Stomach smooth muscle (tissue), 2 donors: Measurements from ENCODE around the gene UBL7.

Source experiments
- H3K27ac ChIP-seq: one replicate; pipeline ENCODE4 v1.7.0; 2013; ENCODE audit warnings: mild to moderate bottlenecking, low read length, inconsistent platforms
- H3K27me3 ChIP-seq, 2 donors: one replicate each; pipeline ENCODE4 v1.7.0; 2013; ENCODE audit warnings: low read length in 2 of 2; ENCODE audit not compliant: insufficient read depth in 2 of 2, control insufficient read depth in 1 of 2
- H3K36me3 ChIP-seq, 2 donors: one replicate each; pipeline ENCODE4 v1.7.0; 2013; ENCODE audit warnings: low read length in 2 of 2; ENCODE audit not compliant: control insufficient read depth in 2 of 2, insufficient read depth in 2 of 2
- H3K4me1 ChIP-seq: one replicate; pipeline ENCODE4 v1.7.0; 2013; ENCODE audit warnings: low read length; ENCODE audit not compliant: control insufficient read depth, insufficient read depth
- H3K4me3 ChIP-seq, 2 donors: one replicate each; pipeline ENCODE4 v1.7.0; 2013; ENCODE audit warnings: low read length in 2 of 2
- H3K9ac ChIP-seq, 2 donors: one replicate each; pipeline ENCODE4 v1.7.0; 2013; ENCODE audit warnings: low read length in 2 of 2, mild to moderate bottlenecking in 1 of 2
- H3K9me3 ChIP-seq, 2 donors: one replicate each; pipeline ENCODE4 v1.7.0; 2013; ENCODE audit warnings: low read length in 2 of 2; ENCODE audit not compliant: control insufficient read depth in 2 of 2
- donor health status: healthy.
- donor health status: Pancreatic carcinoma.

Gene UBL7

DNA sequence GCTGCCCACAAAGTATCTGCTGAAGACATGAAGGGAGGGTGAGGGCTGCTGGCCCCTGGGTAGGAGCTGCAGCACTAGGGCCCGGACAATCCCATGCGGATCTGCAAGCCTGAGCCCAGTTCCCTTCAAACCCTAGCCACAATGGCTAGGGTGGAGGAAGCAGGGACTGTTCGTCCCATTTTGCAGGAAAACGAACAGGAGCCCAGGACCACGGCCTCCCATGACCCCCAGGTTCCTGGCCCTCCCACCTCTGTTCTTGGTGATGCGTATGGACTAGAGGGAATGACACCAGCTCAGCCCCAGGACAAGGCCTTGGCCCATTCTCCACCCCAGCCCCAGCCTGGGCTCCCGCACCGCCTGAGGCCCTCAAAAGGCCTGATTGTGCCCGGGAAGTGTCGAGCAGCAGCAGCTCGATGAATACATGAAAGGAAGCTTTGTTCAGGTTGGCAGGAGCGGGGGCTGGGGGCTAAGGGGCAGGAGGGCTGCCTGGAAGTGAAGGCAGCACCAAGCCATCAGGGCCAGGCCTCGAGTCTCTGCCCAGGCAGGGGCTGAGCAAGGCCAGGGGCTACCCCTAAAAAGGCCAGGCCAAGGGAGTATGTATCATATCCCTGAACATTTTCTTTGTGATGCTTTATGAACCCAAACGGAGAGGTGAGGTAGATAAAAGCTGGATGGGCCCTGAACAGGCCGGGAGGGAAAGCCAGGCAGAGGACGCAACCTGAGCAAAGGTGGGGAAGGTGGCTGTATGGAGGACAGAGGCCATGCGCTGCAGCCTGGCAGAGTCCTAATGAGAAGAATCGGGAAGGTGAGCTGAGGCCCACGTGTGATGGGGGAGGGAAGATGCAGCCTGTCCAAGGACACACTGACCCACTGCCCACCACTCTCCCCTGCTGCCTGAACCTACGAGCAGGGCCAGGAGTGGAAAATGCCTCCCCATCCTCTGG is 39.4 kb downstream of the UBL7 start:
- Histone ChIP-seq H3K27ac (no peak overlapping the region), H3K27me3 (peaks cover 0 to 2% of the 10 kb centered on the region in 2 donors), H3K36me3 (no peaks in the 10 kb centered on the region), H3K9ac (no peak overlapping the region), H3K9me3 (no peaks in the 10 kb centered on the region), H3K4me1 (no peaks in the 10 kb centered on the region), H3K4me3 (no peak overlapping the region)

DNA sequence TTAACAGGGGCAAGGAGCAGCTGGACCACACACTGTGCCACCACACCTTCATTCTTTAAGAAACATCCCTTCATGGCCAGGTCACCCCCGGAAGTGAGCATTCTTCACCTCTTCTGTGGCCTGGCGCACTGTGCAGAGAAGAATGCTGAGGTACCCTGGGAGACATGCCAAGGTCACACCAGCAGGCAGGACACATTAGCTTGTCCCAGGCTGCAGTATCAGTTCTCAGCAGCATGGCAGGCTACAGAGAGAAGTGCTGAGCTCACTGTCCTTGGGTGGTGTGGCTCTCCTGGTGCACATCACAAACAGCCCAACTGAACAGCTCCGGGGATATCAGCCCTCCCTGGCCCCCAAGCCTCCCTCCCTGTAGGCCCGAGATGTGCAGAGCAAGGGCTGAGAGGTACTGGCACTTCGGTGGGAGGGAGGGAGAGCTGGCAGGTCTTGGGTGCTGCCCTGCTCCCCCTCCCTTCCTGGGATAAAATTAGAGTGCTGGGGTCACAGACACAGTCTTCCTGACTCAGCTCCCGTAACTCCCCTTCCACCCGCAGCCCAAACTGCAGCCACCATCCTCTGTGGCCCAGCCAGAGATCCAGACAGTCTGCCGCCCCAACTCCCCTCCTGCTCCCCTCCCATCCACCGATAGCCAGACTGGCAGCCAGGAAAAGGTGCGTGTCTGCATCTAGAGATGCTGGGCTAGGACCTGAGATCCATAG is 40.6 kb downstream of the UBL7 start:
- Histone ChIP-seq H3K9me3 (no peaks in the 10 kb centered on the region), H3K27ac (no peak overlapping the region), H3K36me3 (no peaks in the 10 kb centered on the region), H3K4me3 (no peak overlapping the region), H3K9ac (no peak overlapping the region), H3K27me3 (peaks cover 0 to 2% of the 10 kb centered on the region in 2 donors), H3K4me1 (no peaks in the 10 kb centered on the region)

DNA sequence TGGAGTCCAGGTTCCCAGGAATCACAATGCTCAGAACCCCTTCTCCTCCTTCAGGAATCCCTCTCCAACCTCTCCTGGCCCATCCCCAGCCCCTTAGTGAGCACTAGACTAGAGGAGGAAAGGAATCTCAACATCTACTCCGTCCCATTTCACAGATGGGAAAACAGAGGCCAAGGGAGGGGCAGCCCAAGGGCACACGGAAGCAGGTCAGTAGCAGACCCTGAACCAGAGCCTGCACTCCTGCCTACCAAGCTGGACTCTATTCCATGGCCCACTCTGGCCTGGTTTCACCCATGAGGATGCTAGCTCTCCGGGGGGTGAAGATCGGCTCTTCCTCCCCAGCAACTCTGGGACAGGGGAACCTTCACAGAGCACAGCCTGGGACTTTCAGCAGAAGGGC is 41.5 kb downstream of the UBL7 start:
- Histone ChIP-seq H3K36me3 (no peaks in the 10 kb centered on the region), H3K4me1 (no peaks in the 10 kb centered on the region), H3K4me3 (no peak overlapping the region), H3K9ac (no peak overlapping the region), H3K27ac (no peak overlapping the region), H3K27me3 (peaks cover 0 to 2% of the 10 kb centered on the region in 2 donors), H3K9me3 (no peaks in the 10 kb centered on the region)

DNA sequence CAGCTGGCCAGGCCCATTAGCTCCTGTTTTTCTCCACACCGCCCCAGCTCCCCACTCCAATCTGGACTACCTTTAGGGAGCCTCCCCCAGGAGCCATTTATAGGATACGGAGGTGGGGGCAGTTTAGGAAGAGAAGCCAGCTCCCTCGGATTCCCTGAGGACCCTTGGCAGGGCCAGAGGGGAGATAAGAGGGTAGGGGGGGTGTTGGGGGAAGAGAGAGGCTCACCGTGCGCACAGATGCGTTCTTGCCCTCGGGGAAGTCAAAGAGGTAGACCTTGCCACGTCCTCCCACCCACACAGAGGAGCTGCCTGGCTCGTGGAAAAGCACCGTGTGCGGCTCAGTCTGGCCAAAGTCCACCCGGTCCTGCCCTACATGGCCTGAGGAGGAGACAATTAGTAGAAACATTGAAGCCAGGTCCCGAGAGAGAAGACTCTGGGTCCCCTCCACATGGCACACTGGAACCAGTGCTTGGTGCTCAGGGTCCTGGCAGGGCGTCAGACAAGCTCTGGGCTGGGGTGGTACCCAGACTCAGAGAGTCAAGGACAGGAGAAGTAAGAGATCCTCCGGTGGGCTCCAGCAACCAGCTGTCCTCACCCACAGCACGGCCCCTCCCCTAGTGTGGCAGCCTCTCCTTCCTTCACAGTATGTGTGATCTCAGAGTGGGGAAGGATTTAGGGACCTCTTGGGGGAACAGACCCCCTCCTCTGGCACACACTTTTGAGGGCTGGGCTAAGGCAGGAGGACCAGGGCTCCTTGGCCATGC is 42.2 kb downstream of the UBL7 start:
- H3K9me3 ChIP-seq, result no peaks in the 10 kb centered on the region
- no peak overlapping the region for H3K9ac ChIP-seq
- H3K4me1 ChIP-seq, result no peaks in the 10 kb centered on the region
- H3K36me3 ChIP-seq, result no peaks in the 10 kb centered on the region
- peaks cover 0 to 2% of the 10 kb centered on the region in 2 donors for H3K27me3 ChIP-seq
- no peak overlapping the region for H3K4me3 ChIP-seq
- no peak overlapping the region for H3K27ac ChIP-seq

- Histone ChIP-seq H3K9ac (no peak overlapping the region), H3K27me3 (peaks cover 0 to 2% of the 10 kb centered on the region in 2 donors), H3K4me1 (no peaks in the 10 kb centered on the region), H3K9me3 (no peaks in the 10 kb centered on the region), H3K36me3 (no peaks in the 10 kb centered on the region), H3K27ac (no peak overlapping the region), H3K4me3 (no peak overlapping the region)
These were observed 43.3 kb downstream of the UBL7 start for GRCh38 chr15:74417670-74418069.

DNA sequence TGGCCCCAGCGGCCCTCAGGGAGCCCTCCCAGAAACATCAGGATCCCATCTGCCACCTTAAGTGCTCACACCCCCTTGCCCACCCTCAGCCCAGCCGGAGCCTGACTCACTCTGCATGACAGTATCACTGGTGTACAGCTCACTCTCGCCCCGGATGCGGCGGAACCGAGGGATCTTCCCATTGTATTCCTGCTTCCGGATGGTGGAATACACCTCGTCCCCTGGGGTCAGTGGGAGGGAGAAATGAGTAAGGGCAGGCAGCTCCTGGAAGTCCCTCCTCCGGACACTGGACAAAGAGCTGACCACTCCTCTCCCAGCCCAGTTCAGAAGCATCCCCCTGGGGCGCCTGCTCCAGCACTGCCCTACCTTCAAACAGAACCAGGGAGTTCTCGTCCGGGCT is 43.7 kb downstream of the UBL7 start:
- Histone ChIP-seq H3K4me1 (no peaks in the 10 kb centered on the region), H3K9ac (no peak overlapping the region), H3K27me3 (peaks cover 0 to 2% of the 10 kb centered on the region in 2 donors), H3K36me3 (no peaks in the 10 kb centered on the region), H3K4me3 (no peak overlapping the region), H3K9me3 (no peaks in the 10 kb centered on the region), H3K27ac (no peak overlapping the region)

DNA sequence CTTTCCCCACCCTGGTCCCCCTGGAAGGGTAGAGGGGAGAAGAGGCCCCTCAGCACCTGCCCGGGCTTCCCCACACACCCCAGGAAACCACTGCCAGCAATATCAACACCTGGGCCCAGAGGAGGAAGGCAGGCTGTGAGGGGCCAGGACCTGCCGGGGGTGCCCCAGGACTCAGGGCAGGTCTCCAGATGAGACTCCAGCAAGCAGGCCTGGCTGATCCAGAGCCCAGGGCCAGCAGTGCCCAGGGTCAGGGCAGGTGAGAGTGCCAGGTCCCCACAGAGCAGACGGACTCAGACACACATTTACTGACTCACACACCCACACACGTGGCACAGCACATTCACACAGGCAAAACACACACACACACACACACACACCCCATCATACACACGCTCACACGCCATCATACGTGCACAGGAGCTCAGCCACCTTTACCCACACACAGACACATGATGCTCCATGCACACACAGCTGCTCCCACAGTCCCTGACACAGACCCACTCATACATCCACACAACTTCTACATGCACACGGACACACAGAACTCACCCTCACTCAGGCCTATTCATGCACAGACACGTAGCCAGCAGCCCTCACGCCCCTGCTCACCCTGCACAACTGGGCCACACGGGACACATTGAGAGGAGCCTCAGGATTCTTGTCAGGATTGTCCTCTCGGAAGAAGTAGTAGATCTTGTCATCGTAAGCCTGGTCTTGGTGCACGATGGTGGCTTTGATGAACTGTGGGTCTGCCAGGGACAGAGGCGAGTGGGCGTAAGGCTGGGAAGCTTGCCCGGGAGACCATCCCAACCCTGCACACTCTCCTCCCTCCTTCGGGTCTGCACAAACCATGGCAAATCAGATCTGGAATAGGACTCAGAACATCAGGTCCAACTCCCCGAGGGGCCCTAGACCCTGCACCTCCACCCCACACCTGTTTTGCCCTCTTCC is 44.7 kb downstream of the UBL7 start:
- Histone ChIP-seq H3K36me3 (no peaks in the 10 kb centered on the region), H3K4me3 (no peak overlapping the region), H3K9ac (no peak overlapping the region), H3K27ac (no peak overlapping the region), H3K4me1 (no peaks in the 10 kb centered on the region), H3K27me3 (peaks cover 0 to 2% of the 10 kb centered on the region in 2 donors), H3K9me3 (no peaks in the 10 kb centered on the region)

DNA sequence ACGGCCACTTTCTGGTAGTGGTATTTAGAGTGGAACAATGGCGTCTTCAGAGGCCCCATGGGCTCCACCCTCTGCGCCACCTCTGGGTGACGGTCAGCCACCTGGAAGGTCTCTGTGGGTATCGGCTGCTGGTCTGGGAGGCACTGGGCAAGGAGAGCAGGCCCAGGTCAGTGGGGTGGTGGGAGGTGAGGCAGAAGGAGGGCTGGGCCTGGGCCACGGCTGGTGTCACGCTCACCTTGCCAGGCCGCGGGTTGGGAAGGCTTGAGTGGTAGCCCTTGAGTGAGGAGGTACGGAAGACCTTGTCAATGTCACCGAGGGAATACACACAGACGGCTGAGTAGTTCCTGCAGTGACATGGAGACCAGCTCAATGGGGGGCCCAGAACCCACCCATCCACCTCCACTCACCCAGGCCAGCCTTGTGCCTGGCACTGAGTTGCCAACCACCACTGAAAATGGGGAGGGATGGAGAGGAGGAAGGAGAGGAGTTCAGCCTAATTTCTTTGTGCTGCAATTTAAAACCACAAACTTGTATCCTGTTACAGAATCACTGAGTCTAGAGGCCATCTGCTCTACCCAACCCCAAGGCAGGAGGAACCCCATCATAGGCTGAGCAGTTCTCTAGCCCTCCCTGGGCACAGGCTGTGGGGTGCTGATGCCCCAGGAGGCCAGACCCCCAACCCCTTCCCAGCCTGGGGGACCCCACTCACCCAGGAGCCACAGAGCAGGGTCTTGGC is 46.2 kb downstream of the UBL7 start:
- peaks cover 0 to 2% of the 10 kb centered on the region in 2 donors for H3K27me3 ChIP-seq
- no peak overlapping the region for H3K27ac ChIP-seq

DNA sequence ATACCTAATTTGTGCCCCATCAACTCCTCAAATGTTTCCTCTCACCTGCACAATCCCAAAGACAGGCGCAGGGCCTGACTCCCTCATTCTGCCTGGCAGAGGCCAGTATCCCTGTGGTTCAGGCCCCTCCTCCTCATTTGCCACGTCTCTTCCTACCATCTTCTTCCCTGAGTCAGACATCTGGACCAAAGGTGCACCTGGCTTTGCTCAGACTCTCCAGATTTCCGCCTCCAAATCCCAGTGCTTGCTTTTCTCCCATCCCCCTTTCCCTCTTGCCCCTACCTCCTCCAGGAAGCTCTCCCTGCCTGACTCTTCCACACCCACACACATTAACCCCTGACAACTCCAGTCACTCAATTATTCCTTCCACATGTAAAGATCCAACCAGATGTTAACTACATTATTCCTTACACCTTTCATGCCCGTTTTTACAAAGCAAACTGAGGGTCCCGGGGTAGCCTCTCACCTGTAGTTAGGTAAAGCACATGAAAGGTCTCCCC is 46.8 kb downstream of the UBL7 start:
- Histone ChIP-seq H3K27ac (no peak overlapping the region), H3K9me3 (no peaks in the 10 kb centered on the region), H3K36me3 (no peaks in the 10 kb centered on the region)

More for the DNA sequence above, 46.2 kb downstream of the UBL7 start:
- no peaks in the 10 kb centered on the region for H3K36me3 ChIP-seq
- H3K9ac ChIP-seq, result no peak overlapping the region
- no peak overlapping the region for H3K4me3 ChIP-seq
- H3K4me1 ChIP-seq, result no peaks in the 10 kb centered on the region
- no peaks in the 10 kb centered on the region for H3K9me3 ChIP-seq

More for the DNA sequence above, 46.8 kb downstream of the UBL7 start:
- H3K4me3 ChIP-seq, result no peak overlapping the region
- H3K27me3 ChIP-seq, result peaks cover 0 to 2% of the 10 kb centered on the region in 2 donors
- no peak overlapping the region for H3K9ac ChIP-seq
- H3K4me1 ChIP-seq, result no peaks in the 10 kb centered on the region
